ENCODE measurements around the gene CTCF.
A peak's percentile ranks its signal among the peaks of the same experiment; 100 is the strongest.
"Not testable (repeated sequence)": the region's sequence is repeated elsewhere in the genome, so short reads cannot be mapped to it uniquely, and the experiment has no call there.

The CTCF gene

DNA sequence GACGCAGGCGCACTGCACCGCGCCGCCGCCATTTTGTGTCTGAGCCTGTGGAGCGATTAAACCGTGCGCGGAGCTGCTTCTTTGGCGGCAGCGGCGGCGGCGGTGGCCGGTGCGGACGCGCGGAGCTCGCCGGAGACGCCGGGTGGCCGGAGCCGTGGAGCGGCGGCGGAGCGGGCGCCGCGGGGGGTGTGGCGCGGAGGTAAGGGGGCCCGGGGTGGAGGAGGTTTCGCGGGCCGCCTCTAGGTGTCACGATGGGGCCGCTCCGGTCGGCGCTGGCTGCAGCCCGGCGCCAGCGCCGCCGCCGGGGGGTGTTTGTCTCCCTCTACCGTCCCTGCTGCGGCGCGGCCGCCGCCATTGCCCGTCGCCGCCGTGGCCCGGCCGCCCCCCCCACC, at the start of gene CTCF:
TSS of gene CTCF (plus strand) at position 1 of the 392 bp plus-strand sequence. CDS start 48,307 bp downstream, outside the sequence.
- peak; percentile 73 to 79 for DNase-seq

DNA sequence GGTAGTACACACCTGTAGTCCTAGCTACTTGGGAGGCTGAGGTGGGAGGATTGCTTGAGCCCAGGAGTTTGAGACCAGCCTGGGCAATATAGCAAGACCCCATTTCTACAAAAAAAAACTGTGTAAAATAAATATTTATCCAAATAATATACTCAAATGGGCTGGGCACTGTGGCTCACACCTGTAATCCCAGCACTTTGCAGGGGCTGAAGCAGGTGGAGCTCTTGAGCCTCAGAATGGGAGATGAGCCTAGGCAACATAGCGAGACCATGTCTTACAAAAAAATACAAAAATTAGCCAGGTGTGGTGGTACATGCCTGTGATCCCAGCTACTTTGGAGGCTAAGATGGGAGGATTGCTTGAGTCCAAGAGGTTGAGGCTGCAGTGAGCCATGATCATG, 48.4 kb upstream of the CTCF start:
- not testable (repeated sequence) for DNase-seq

DNA sequence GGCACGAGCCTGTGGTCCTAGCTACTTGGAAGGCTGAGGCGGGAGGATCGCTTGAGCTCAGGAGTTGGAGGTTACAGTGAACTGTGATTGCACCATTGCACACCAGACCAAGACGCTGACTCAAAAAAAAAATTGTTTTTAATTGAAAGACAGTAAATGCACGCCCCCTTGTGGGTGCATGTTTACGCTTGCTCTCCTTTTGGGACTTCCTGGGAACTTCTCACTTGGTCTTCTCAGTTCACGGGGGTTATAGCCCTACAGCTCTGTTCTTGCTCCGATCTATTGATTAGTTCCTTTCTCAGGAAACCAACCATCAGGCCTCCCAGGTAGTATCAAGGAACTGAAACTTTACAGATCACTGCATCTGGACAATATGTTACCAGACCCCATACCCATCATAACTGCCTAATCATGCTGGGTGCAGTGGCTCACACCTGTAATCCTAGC, 47.9 kb upstream of the CTCF start:
- peak; percentile 93 to 99 for DNase-seq

GRCh38 chr16:67516296-67517154, 45.8 kb upstream of the CTCF start:
- DNase-seq: no peak

- no peak for DNase-seq
These were observed 45.2 kb upstream of the CTCF start for GRCh38 chr16:67517155-67517445.

- no peak for DNase-seq
These were observed 44.5 kb upstream of the CTCF start for GRCh38 chr16:67517661-67518423.

DNA sequence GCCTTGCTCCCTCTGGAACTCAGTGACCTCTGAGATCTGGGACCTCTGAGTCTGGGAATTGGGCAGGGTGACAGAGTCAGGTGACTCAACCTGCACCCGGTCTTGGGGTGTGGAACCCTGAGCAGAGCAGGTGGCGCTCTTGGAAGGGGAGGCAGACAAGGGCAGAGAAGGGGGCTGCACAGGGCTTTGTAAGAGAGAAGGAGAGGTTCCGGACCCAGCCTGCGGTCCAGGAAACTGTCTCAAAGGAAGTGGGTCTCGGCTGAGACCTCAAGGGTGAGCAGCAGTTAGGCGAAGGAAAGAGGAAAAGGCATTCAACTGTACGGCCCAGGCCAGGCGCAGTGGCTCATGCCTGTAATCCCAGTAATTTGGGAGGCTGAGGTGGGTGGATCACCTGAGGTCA, 43.6 kb upstream of the CTCF start:
- no peak for DNase-seq

GRCh38 chr16:67519242-67519641, 43.1 kb upstream of the CTCF start:
- DNase-seq: no peak

DNA sequence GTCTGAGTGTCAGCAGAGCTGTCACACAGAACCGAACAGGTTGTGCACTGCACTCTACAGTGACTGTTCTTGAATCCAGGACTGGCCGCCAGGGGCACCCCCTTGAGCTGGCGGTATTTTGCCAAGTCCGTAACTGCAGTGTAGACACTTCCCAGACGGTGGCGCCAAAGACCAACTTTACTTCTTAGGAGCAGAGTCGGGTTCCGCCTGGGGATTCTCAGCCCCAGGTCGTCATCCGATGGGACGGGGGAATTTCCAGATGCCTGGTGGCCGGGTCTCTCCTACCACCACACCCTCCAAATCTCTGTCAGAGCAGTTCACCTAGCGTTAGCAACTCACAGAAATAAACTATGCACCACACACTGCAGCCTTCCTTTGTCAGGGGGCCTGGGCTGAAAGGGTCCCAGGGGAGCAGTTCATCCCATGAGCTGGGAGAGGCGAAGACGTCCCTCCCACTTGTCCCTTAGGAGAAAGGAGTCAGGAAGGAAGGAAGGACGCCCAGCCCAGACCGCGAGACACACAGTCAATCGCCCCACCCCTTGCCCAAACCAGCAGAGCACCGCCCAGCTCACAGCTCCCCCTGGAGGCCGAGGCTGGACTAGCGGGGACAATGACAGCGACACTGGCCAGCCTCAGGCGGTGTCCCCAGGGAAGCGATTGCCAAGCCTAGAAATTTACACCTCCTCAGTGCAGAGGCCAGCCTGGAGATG, 41.1 kb upstream of the CTCF start:
- peak; percentile 96 to 100 for DNase-seq

DNA sequence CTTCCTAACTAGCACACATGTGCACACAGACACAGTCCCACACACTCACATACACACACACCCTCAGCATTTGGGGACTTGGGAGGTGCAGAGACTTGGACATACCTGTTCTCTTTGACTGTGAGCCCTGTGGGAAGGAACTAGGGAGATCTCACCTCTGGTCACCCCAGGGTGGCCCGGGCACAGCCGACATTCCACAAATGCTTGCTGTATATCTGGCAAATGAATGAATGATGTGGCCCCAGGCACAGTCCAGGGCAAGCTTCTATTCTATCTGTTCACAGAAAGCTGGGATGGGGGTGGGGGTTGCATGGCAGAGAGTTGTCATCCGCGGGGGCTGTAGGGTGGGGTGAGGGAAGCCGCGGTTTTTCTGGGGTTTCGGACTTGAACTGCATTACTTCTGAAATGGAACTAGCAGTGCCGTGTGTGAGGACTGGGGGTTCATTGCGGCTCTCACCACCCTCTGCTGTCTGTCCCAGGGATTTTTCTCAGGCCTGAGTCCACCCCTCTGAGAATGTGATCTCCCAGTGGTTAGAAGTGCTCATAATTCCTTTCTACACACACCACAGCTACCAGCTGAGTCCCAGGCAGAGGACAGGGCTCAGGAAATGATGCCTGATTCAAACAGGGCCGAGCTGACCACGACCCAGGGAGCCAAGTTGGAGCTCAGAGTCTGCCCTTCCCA, 37.0 kb upstream of the CTCF start:
- DNase-seq: no peak

DNA sequence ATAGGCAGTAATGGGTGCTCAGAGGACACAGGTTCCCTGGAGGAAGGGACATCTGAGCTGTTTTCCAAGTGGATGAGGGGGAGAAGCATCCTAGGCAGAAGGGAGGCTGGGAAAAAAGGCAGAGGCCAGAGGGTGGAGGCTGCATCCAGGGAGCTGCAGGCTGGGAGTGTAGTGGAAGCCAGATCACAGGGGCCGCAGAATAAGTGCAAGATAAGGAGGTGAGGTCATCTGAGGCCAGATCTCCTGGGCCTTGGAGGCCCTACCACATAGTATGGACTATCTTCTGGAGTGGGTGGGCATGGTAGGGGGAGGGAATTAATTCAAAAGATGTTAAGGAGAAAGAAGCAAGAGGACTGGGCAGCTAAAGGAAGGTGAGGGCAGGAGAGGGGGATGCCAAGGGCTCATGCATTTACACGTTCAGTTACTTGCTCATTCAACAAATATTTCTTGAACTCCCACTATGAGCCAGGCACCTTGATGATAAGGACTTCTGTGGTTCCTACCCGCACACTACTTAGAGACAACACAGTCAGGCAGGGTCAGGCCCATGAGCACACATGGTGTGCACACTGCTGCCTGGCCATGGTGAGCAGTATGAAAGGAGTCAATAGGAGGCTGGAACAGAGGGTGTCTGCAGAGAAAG, 36.1 kb upstream of the CTCF start:
- DNase-seq: no peak

DNA sequence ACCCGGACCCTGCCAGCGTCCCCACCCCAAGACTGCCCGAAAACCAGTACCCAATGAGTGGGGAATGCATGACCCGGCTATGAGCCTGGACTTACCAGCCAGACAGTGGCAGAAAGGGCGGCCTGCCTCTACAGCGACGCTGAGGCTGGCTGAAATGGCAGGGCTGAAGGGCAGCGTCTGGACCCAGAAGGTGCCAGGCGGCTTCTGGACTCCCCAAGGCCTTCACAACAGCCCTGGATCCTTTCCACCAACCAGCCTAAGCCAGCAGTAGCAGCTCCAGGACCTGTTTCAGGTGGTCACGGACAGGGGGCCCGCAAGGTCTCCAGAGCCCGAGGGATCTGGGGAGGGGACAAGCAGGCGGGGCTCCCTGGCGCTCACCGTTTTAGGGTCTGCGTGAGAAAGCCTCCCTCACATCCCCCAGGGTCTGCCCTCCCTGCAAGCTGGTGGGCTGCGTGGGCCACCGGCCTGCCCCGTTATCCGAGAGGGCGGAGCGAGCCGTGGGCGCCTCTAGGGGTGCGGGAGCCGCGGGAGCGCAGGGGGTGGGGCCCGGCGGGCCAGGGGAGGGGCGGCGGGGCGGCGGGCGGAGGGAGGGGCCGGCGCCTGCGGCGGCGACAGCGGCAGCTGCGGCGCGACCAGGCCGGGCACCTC, 34.0 kb upstream of the CTCF start, which contains the start of gene RIPOR1:
TSS of gene RIPOR1 (plus strand) at position 608 of the 648 bp plus-strand sequence. CDS start 9,618 bp downstream, outside the sequence.
- no peak for DNase-seq

- DNase-seq: no peak
These were observed 33.3 kb upstream of the CTCF start for GRCh38 chr16:67528870-67529581.

DNA sequence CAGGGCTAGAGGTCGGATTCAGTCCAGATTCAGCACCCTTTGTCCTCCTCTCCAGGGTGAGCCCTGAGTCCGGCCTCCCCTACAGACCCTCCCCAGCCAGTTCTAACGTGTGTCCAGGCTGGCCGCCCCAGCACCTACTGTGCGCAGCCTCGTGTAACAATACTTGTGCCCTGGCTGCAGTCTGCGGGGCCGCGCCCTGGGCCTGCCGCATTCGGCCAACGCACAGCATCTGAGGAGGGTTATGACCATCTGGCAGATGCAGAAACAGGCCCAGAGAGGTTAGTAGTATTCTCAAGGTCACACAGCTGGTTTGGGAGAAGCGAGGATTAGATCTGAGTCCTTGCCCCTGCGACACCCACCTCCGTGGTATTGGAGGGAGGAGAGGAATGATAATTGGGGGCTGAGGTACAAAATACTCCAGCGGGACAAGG, 32.7 kb upstream of the CTCF start:
- DNase-seq: no peak

GRCh38 chr16:67530013-67530939, 32.0 kb upstream of the CTCF start:
- peak; percentile 60 to 79 for DNase-seq

DNA sequence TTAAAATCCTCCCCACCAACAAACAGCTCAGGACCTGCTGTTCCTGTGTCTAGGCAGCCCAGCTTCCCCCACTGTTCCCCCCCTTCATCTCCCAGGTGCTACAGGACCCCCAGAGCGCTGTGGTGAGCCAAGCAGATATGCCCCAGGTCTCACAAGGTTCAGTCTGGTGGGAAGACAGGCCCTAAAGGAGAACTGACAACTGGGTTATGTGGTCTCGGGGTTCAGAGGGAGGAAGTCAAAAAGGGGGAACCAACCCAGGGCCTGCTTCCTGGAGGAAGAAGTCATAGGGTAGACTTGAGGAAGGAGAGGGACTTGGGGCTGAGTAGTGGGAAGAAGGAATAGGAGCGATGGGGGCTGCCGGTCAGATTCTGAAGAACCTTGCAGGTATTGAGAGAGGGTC, 31.1 kb upstream of the CTCF start:
- DNase-seq: peak; percentile 78 to 85

DNA sequence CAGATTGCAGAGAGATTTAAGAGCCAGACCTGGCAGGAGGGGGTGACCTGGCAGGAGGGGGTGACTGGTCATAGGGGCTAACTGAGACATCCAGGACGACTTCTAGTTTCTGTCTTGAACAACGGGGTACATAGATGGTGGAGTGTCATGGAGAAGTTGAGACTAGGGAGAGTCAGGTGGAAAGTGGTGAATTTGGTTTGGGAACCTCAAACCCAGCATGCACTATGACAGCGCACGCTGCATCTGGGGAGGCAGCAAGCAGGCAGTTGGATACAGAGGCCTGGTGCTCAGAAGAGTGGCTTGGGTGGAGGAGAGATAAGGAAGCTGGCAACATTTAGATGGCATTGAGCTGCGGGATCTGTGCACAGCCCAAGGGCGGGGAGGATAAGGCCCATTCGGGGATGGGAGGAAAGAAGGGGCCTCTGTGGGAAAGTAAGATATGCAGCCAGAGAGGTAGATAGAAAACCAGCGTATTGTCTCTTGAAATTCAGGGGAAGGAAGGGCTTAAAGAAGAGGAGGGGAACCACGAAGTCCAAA, 29.2 kb upstream of the CTCF start:
- DNase-seq: no peak

DNA sequence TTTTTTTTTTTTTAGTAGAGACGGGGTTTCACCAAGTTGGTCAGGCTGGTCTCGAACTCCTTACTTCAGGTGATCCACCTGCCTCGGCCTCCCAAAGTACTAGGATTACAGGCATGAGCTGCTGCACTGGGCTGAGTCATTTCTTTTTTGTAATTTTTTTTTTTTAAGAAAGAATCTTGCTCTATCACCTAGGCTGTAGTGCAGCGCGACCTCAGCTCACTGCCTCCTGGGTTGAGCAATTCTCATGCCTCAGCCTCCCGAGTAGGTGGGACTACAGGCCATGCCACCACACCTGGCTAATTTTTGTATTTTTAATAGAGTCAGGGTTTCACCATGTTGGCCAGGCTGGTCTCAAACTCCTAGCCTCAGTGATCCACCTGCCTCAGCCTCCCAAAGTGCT, 28.3 kb upstream of the CTCF start:
- DNase-seq: not testable (repeated sequence)

GRCh38 chr16:67534431-67534830, 27.9 kb upstream of the CTCF start:
- DNase-seq: no peak

GRCh38 chr16:67535201-67535600, 27.1 kb upstream of the CTCF start:
- DNase-seq: no peak

Measured in inflammatory macrophage treated with lipopolysaccharide for 1 hour (primary cell).